HG03039 (cell line): ENCODE measurements around the gene MBP.
"Not testable (repeated sequence)": the region's sequence is repeated elsewhere in the genome, so short reads cannot be mapped to it uniquely, and the experiment has no call there.

Experiments used
- ATAC-seq: cut with Tn5 transposase; IDR thresholded peaks from one replicate; pipeline ENCODE4 v1.9.1; 2021; ENCODE audit warnings: mild to moderate bottlenecking, moderate library complexity; ENCODE audit not compliant: unreplicated experiment

The MBP gene

GRCh38 chr18:76957384-76958355, 174.9 kb downstream of the MBP start:
- ATAC-seq = no peak

- ATAC-seq = no peak
These were observed 175.9 kb downstream of the MBP start for GRCh38 chr18:76956648-76957047.

- no peak for ATAC-seq
These were observed 176.9 kb downstream of the MBP start for GRCh38 chr18:76955524-76956170.

GRCh38 chr18:76953583-76954233, 178.9 kb downstream of the MBP start:
- ATAC-seq = no peak

- no peak for ATAC-seq
These were observed 179.4 kb downstream of the MBP start for GRCh38 chr18:76953156-76953555.

GRCh38 chr18:76952747-76953146, 179.8 kb downstream of the MBP start:
- ATAC-seq = no peak

GRCh38 chr18:76951456-76952247, 180.9 kb downstream of the MBP start:
- ATAC-seq = no peak

- ATAC-seq = no peak
These were observed 184.2 kb downstream of the MBP start for GRCh38 chr18:76948345-76948744.

- not testable (repeated sequence) for ATAC-seq
These were observed 188.2 kb downstream of the MBP start for GRCh38 chr18:76944346-76944745.

GRCh38 chr18:76943542-76944339, 188.8 kb downstream of the MBP start:
- ATAC-seq = no peak

- ATAC-seq = no peak
These were observed 191.3 kb downstream of the MBP start for GRCh38 chr18:76941284-76941683.

- ATAC-seq = no peak
These were observed 194.0 kb downstream of the MBP start for GRCh38 chr18:76938619-76939018.

GRCh38 chr18:76937597-76937996, 195.0 kb downstream of the MBP start:
- ATAC-seq = no peak

GRCh38 chr18:76936877-76937276, 195.7 kb downstream of the MBP start:
- ATAC-seq = no peak

GRCh38 chr18:76935722-76936337, 196.8 kb downstream of the MBP start:
- ATAC-seq = no peak

- no peak for ATAC-seq
These were observed 200.4 kb downstream of the MBP start for GRCh38 chr18:76932026-76932819.

GRCh38 chr18:76931171-76931570, 201.4 kb downstream of the MBP start:
- ATAC-seq = no peak
